Activated CD4-positive, alpha-beta T cell treated with anti-CD3 and anti-CD28 coated beads, Interleukin-2, amount 50 U/mL, for 48 hours (primary cell): ENCODE results near the gene ZNF274.
"Not testable (repeated sequence)": the region's sequence is repeated elsewhere in the genome, so short reads cannot be mapped to it uniquely, and the experiment has no call there.

Source experiments
- DNase-seq, 2 experiments: peaks; one replicate each; pipeline ENCODE4 v3.0.0-alpha.2; 2020

ZNF274 gene

DNA sequence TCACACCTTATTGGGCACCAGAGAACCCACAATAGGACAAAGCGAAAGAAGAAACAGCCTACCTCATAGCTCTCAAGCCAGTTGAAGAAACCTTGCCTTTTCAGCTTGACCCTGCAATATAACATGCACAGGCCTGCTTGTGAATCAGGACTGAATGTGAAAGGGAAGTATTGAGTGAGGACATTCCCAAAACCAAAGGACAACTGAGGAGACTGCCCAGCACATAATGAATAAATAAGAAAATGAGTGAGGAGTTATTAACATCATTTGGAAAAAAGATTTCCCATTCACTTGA lies 30.2 kb downstream of the ZNF274 start:
- no peak for DNase-seq

DNA sequence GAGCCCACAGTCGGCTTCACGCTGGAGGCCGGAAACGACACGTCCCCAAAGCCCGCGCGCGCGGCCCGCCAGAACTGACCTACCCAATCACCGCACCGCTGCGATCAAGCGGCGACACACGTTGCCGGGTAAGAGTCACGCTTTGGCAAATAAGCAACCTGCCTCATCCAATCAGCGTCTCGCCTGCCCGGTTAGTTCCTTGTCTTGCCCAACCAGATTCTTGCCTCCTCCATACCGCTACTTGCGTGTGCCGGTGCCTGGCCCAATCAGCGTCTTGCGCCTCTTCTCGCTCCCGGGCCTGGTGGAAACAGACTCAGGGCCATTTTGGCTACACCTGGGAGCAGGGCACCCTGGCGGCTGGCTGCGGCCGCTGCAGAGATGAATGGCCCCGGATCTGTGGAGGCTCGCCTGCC lies 34.2 kb downstream of the ZNF274 start:
- no peak for DNase-seq

DNA sequence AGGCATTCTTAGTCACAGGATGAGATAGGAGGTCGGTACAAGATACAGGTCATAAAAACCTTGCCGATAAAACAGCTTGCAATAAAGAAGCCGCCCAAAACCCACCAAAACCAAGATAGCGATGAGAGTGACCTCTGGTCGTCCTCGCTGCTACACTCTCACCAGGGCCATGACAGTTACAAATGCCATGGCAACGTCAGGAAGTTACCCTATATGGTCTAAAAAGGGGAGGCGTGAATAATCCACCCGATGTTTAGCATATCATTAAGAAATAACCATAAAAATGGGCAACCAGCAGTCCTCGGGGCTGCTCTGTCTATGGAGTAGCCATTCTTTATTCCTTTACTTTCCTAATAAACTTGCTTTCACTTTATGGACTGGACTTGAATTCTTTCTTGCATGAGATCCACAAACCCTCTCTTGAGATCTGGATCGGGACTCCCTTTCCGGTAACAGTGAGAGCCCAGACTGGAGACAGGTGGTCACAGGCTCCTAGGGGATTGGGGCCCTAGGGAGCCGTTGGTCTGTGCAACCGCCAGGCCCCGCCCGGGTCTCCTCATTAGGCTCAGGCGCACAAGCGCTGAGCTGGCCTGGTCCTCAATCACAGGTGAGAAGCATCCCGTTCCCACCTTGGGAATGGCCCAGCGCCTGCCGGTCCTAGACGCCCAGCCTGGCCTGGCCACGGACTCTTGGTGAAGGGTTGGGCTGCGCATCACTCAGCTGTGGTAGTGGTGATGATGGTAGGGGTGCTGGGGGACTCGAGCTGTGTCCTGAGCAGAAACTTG lies 34.9 kb downstream of the ZNF274 start:
- DNase-seq = no peak

DNA sequence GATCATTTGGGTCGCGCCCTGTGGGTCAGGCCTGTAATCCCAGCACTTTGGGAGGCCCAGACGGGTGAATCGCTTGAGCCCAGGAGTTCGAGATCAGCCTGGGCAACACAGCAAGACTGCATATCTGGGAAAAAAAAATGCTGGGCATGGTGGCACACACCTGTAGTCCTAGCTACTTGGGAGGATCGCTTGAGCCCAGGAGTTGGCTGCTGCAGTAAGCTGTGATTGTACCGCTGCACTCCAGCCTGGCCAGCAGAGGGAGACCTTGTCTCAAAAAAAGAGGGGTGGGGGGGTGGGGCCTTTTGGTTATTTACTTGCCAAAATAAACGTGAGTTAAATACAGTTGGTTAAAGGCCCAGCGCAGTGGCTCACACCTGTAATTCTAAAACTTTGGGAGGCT lies 36.0 kb downstream of the ZNF274 start:
- peak; percentile 12 to 36 for DNase-seq

DNA sequence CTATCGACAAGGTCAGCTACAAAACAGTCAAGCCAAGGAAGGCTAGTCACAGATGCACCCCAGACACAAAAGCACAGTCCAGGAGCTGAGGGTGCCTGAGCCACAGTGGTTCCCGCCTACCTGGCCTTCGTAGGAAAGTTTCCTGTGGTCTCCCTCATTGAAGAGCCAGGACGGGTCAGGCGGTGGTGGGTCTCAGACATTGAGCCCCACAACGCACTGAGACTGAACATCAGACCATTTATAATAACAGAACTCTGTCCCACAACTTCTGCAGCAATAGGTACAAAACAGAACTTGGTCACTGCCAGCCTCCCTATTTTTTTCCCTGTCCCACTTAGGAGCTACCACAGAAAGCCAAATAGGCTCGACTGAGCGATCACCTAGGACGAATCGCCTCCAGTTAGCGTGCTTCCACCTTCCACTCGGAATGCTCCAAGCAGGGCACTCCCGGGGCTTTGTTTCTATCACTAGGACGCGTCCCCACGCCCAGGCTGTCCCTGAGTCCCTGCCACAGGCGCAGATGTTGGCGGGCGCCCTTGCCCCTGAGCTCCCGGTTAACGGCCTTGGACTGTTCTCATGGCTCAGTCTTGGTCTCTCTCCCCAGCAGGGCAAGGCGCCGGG lies 45.2 kb downstream of the ZNF274 start:
- DNase-seq = peak in 1 of 2 experiments; percentile 3

DNA sequence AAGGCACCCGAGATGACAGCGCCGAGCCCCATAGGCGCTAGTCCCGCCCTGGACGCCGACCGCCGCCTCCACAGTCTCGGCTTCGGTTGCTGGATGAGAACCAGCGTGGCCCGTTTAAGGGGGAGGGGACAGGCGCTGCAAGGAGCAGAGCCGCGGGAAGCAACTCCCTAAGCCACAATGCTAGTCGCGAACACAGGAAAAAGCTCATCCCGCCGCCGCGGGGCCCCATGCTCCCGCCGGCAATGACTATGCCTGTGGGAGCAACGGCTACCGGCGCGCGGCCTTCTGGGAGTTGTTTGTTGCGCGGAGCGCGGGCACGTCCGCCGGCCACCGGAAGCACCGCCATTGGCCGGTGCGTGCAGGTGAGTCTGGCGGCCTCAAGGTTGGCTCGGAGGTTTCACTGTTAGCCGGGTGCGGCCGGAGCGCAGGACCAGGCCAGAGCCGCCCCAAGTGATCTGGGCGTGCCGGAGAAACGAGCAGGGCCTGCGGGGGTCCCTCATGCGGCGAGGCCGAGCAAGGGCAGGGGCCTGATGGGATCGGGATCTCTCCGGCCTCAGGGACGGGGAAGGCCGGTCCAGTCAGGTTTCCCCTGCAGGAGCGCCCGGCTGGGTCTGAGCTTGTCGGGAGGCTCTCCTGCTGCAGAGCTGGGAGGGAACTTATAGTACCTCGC lies 45.9 kb downstream of the ZNF274 start, which contains the start of gene ZNF544:
ZNF544 (plus strand) TSS at position 330 of the 670 bp plus-strand sequence. CDS start 15,110 bp downstream, outside the sequence.
- DNase-seq = peak; percentile 77 to 85

DNA sequence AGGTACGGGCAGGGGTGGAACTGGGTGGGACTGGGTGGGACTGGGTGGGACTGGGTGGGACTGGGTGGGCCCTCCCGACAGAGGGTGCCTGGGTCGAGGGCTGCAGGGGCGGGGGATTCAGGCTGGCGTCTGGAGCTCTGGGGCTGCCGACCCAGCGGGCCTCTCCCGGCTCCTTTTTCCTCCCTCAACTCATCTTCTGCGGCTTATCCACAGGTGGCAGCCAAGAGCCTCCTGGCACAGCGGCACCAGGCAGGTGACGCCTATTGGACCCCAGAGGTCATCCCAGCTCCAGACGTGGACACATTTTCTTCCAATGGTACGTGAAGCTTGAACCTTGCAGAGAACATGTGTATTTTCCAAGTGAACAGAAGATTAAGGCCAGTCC lies 46.4 kb downstream of the ZNF274 start:
- peak; percentile 35 to 38 for DNase-seq

DNA sequence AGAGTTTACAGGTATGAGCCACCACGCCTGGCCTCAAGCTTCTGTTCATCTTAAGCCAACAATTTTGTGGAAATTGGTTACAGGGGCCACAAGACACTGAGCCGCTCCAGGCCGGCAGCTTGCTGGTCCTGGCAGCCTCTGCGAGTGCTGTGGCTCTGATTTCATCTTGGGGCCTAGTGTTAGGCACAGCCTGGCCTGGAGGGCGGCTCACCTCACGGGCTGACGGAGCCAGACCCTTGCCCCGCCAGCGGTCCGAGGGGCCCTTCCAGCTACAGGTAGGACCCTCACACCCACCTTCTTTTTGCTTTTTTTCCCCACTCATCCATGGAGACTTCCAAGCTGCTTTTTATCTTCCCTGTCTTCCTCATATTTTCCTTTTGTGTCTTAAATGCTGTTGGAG lies 54.5 kb downstream of the ZNF274 start:
- no peak for DNase-seq

DNA sequence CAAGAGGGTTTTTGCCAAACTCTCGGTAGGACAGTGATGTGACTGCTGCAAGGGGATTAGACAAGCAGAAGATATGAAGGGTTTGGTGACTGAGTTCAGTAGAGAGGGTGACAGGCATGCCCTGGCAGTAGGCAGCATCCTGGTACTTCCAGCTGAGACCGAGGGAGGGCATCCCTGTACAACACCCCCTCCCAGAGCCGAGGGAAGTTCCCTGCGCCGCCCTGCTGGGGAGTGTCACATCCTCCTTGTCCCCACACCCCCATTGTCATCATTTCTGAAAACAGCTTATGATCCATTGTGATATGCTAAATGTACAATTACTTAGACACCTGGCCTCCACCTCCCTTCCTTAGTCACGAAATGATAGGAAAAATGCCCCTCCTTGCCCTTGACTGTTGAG lies 60.5 kb downstream of the ZNF274 start:
- DNase-seq = no peak

DNA sequence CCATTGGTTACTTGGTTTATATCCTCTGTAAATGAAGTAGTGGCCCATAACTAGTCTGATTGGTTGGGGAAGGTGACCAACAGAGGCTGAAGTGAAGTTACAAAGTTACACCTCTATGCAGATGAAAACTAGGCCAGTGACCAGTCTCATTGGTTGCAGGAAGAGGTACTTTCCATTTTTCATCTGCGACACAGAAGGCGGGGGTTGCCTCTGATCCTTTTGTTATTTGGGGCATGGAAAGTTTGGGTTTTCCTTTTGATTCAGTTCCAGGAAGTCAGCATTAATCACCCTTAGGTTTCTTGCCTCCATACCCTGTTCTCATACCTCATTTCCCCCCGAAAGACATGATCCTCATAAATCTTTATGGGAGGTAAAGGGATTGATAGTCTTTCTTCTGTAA lies 66.0 kb downstream of the ZNF274 start:
- no peak for DNase-seq

DNA sequence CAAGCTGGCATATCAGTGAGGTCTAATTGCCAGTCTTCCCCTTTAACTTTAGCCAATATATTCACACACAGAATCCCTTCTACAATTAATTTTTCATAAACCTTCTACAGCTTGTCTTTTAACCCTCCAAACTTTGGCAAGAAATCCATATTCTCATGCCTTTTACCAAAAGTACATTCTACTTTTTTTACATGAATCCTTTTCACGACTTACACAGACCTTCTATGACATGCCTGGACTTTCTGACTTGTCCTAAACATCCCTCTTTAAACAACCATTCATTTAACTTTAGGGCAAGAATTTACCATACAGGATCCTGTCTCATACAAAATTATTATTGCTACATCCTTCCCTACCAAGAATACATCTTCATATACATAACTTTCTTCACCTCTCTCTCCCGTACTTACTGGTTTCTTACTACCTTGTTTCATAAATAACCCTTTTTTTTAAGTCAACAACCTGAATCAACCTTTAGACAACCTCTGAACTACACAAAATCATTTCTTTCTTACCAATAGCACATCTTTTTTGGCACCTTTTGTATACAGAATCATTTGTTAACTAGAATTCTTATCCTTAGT lies 69.3 kb downstream of the ZNF274 start:
- DNase-seq = no peak

DNA sequence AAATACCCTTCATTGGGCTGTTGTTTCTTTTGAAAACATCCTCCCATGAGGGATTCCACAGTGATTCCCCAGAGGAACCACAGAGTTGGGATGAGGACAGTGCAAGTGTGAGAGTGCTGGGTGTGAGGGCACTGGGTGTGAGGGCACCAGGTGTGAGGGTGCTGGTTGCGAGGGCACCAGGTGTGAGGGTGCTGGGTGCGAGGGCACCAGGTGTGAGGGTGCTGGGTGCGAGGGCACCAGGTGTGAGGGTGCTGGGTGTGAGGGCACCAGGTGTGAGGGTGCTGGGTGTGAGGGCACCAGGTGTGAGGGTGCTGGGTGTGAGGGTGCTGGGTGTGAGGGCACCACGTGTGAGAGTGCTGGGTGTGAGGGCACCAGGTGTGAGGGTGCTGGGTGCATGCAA lies 75.4 kb downstream of the ZNF274 start:
- not testable (repeated sequence) for DNase-seq

DNA sequence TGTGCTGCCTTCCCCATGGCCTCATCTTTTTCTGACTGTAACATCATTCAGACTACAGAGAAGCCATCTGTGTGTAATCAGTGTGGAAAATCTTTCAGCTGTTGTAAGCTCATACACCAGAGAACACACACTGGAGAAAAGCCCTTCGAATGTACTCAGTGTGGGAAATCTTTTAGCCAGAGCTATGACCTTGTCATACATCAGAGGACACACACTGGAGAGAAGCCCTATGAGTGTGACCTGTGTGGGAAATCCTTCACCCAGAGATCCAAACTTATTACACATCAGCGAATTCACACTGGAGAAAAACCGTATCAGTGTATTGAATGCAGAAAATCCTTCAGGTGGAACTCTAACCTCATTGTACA lies 78.7 kb downstream of the ZNF274 start:
- no peak for DNase-seq

DNA sequence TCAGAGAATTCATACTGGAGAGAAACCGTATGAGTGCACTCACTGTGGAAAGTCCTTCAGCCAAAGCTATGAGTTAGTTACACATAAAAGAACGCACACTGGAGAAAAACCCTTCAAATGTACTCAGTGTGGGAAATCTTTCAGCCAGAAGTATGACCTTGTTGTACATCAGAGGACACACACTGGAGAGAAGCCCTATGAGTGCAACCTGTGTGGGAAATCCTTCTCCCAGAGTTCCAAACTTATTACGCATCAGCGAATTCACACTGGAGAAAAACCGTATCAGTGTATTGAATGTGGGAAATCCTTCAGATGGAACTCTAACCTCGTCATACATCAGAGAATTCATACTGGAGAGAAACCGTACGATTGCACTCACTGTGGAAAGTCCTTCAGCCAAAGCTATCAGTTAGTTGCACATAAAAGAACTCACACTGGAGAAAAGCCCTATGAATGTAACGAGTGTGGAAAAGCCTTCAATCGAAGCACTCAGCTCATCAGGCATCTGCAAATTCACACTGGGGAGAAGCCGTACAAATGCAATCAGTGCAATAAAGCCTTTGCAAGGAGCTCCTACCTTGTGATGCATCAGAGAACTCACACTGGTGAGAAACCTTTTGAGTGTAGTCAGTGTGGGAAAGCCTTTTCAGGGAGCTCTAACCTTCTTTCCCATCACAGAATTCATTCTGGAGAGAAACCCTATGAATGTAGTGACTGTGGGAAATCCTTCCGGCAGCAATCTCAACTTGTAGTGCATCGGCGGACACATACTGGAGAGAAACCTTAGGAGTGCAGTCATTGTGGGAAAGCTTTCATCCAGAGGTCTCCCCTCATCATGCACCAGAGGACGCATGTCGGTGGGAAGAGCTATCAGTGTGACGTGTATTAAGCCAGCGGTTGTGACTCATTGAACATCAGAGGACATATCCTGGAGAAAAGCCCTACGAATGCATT lies 79.4 kb downstream of the ZNF274 start:
- DNase-seq = no peak

DNA sequence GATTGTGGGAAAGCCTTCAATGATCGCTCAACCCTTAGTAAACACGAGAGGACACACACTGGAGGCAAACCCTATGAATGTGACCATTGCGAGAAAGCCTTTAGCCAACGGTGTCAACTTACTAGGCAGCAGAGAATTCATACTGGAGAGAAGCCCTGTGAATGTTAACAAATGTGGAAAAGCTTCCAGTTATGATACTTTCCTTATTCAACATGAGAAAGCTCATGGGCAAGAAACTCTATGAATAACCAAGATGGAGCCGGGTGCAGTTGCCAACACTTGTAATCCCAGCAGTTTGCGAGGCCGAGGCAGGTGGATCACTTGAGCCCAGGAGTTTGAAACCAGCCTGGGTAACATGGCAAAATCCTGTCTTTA lies 80.0 kb downstream of the ZNF274 start:
- DNase-seq = no peak
